ENCODE data around the gene POU3F2.

DNA sequence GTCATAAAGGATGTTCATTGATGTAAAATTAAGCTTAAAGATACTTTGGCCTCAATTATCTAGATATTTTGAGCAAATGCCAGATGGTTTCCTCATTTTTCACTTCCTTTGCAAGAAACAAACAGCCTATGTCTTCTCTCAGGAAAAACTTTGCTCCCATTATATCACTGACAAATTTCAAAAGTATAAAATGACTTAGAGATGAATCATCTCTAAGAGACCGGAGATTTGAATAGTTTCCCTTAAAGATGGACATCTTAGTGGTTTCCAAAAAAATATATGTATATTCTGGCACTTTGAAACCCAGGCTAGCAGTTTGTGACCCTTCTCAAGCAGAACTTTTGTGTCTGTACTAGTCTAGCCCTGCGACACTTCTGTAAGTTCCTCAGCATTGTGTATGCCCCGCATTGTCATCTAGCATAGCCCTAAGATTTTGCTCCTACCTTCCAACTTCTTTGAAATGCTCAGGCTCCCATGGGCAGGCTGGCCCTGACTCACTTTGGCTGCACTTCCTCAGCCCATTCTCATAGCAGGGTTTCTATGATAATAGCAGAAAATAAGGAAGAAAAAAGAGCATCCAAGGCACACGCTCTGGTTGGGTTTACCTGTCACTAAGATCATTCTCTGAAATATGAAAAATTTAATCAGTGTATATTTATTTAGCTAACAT lies 25.7 kb upstream of the POU3F2 start:
- TF ChIP-seq CTCF (IDR thresholded peaks at IDR 0.05; ENCODE audit: extremely low read depth in 1 of 2, insufficient read depth in 1 of 2, low read depth in 1 of 2, low read length in 2 of 2) (no peak), JUN (IDR thresholded peaks at IDR 0.05; ENCODE audit: borderline replicate concordance, insufficient read depth, insufficient read length, low read depth) (no peak), POLR2A (IDR thresholded peaks at IDR 0.05; ENCODE audit: low read depth, low read length) (no peak), EZH2 (IDR thresholded peaks at IDR 0.05; ENCODE audit: borderline replicate concordance, low read depth, low read length, severe bottlenecking) (no peak)

All from endothelial cell of umbilical vein (primary cell).